Measurements from ENCODE around the gene TSHB.

The TSHB gene

GRCh38 chr1:115060501-115060900 is 30.9 kb downstream of the TSHB start:
- no peak for DNase-seq

GRCh38 chr1:115062542-115063004 is 32.9 kb downstream of the TSHB start:
- peak; percentile 30 for DNase-seq

- DNase-seq, result no peak
These were observed 33.7 kb downstream of the TSHB start for GRCh38 chr1:115063228-115063901.

- DNase-seq, result no peak
These were observed 34.8 kb downstream of the TSHB start for GRCh38 chr1:115064461-115064860.

GRCh38 chr1:115065021-115065420 is 35.4 kb downstream of the TSHB start:
- DNase-seq, result no peak

GRCh38 chr1:115067161-115067859 is 37.7 kb downstream of the TSHB start:
- peak; percentile 74 for DNase-seq

GRCh38 chr1:115068826-115069585 is 39.4 kb downstream of the TSHB start:
- DNase-seq, result peak; percentile 37

GRCh38 chr1:115069659-115070308 is 40.2 kb downstream of the TSHB start:
- DNase-seq, result peak; percentile 46

- DNase-seq, result no peak
These were observed 41.5 kb downstream of the TSHB start for GRCh38 chr1:115071012-115071664.

- no peak for DNase-seq
These were observed 43.9 kb downstream of the TSHB start for GRCh38 chr1:115073298-115074087.

GRCh38 chr1:115074839-115075534 is 45.4 kb downstream of the TSHB start:
- DNase-seq, result peak; percentile 67

- no peak for DNase-seq
These were observed 46.8 kb downstream of the TSHB start for GRCh38 chr1:115076384-115076915.

GRCh38 chr1:115077286-115077983 is 47.8 kb downstream of the TSHB start:
- DNase-seq, result no peak

GRCh38 chr1:115077984-115078330 is 48.3 kb downstream of the TSHB start:
- no peak for DNase-seq

GRCh38 chr1:115078708-115079107 is 49.1 kb downstream of the TSHB start:
- DNase-seq, result no peak

GRCh38 chr1:115082949-115083348 is 53.3 kb downstream of the TSHB start:
- DNase-seq, result no peak
